SK-N-SH treated with all-trans-retinoic acid at 6 μM for 48 hours (cell line): ENCODE measurements around the gene ZNF132.

Source experiments
- TCF4 ChIP-seq: fragments of 250-450 bp; sonication (Bioruptor Pico); IDR thresholded peaks from 2 replicates; pipeline ENCODE4 v1.8.0; 2021; ENCODE audit warnings: mild to moderate bottlenecking, moderate library complexity, borderline replicate concordance
- ZFP3 ChIP-seq: fragments of 250-450 bp; sonication (Bioruptor Pico); IDR thresholded peaks from 2 replicates; pipeline ENCODE4 v1.5.0; 2020; ENCODE audit warnings: mild to moderate bottlenecking, moderate library complexity
- ZNF70 ChIP-seq: fragments of 450-650 bp; formaldehyde crosslinking; IDR thresholded peaks from 2 replicates; pipeline ENCODE4 v1.5.0; 2020; ENCODE audit warnings: mild to moderate bottlenecking, moderate library complexity
- TF ChIP-seq, protein P1 (sequence below): fragments of 250-450 bp; sonication (Bioruptor Pico); IDR thresholded peaks from 2 replicates; pipeline ENCODE4 v1.5.1; 2020; ENCODE audit warnings: low read depth, mild to moderate bottlenecking, moderate library complexity
- TF ChIP-seq, protein P2 (sequence below): fragments of 250-450 bp; sonication (Bioruptor Pico); IDR thresholded peaks from 2 replicates; pipeline ENCODE4 v1.5.1; 2021; ENCODE audit warnings: mild to moderate bottlenecking, moderate library complexity

DNA sequence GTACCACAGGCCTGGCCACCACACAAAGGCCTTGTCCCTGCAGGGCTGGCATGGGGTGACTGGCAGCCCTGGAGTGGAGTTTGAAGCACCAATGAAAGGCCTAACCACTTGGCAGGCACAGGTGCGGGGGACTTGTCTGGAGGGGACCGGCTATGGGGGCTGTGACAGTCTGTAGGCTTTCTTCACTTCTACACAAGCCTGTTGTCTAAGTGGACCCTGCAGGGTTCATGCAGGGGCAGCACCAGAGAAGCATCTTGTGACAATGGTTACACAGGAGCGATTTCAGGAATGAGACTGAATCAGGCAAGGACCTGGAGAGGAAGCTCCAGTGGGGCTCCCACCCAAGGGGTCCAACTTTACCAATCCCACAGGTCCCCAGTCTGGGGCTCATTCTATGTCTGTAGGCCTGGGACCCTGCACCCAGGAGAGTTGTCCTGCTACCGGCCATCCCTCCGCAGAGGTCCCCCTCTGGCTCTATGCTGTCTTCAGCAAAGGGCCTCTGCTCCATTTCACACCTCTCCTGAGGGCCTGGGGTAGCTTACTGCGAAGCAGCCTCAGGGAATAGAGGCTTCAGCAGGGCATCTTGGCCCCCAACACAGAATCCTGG, 56.9 kb downstream of the ZNF132 start:
- TF ChIP-seq ZFP3 = no peak
- no peak for TF ChIP-seq TCF4 (CRISPR knock-in tag)
- TF ChIP-seq, protein P1, sequence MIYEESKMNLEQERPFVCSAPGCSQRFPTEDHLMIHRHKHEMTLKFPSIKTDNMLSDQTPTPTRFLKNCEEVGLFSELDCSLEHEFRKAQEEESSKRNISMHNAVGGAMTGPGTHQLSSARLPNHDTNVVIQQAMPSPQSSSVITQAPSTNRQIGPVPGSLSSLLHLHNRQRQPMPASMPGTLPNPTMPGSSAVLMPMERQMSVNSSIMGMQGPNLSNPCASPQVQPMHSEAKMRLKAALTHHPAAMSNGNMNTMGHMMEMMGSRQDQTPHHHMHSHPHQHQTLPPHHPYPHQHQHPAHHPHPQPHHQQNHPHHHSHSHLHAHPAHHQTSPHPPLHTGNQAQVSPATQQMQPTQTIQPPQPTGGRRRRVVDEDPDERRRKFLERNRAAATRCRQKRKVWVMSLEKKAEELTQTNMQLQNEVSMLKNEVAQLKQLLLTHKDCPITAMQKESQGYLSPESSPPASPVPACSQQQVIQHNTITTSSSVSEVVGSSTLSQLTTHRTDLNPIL (CRISPR knock-in tag) = no peak
- TF ChIP-seq, protein P2, sequence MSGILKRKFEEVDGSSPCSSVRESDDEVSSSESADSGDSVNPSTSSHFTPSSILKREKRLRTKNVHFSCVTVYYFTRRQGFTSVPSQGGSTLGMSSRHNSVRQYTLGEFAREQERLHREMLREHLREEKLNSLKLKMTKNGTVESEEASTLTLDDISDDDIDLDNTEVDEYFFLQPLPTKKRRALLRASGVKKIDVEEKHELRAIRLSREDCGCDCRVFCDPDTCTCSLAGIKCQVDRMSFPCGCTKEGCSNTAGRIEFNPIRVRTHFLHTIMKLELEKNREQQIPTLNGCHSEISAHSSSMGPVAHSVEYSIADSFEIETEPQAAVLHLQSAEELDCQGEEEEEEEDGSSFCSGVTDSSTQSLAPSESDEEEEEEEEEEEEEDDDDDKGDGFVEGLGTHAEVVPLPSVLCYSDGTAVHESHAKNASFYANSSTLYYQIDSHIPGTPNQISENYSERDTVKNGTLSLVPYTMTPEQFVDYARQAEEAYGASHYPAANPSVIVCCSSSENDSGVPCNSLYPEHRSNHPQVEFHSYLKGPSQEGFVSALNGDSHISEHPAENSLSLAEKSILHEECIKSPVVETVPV (CRISPR knock-in tag) = no peak
- no peak for TF ChIP-seq ZNF70 (CRISPR knock-in tag)
